ENCODE data around the gene ANKRD53.
"Not testable (repeated sequence)": the region's sequence is repeated elsewhere in the genome, so short reads cannot be mapped to it uniquely, and the experiment has no call there.

Gene ANKRD53

DNA sequence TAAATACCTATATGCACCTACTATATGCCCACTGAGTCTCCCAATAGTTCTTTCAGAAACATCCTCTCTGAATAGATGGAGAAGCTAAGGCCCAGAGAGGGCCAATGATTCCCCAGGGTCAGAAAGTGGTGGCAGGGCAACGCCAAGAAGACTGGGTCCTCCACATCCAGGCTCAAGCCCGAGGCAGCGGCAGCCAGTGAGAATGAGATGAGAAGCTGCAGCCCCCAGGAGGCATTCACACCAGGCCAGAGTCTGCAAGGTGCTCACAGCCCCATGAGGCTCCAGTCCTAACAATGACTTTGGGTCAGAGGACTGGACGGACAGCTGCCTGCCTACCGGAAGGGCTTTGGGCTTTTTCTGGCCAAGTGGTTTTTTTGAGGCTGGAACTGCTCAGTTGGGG, 12.7 kb downstream of the ANKRD53 start:
- DNase-seq (ENCODE audit: low spot score) = no peak

DNA sequence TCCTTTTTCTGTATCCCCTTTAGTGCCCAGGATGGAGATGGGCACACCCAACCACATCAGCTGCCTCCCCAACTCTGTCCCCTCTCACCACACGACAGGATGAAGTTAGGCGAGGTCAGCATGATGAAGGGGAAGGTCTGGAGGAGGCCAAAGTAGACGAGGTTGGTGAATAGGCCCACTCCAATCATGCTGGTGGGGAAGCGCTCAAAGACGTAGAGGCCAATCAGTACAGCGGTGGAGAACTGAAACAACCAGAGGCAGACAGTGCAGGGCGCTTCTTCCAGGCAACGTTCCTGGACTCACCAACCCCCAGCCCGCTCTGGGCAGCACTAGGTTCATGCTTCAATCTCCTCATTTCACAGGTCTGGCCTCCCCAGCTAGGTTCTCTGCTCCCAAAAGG, 13.3 kb downstream of the ANKRD53 start:
- DNase-seq (ENCODE audit: low spot score) = no peak

DNA sequence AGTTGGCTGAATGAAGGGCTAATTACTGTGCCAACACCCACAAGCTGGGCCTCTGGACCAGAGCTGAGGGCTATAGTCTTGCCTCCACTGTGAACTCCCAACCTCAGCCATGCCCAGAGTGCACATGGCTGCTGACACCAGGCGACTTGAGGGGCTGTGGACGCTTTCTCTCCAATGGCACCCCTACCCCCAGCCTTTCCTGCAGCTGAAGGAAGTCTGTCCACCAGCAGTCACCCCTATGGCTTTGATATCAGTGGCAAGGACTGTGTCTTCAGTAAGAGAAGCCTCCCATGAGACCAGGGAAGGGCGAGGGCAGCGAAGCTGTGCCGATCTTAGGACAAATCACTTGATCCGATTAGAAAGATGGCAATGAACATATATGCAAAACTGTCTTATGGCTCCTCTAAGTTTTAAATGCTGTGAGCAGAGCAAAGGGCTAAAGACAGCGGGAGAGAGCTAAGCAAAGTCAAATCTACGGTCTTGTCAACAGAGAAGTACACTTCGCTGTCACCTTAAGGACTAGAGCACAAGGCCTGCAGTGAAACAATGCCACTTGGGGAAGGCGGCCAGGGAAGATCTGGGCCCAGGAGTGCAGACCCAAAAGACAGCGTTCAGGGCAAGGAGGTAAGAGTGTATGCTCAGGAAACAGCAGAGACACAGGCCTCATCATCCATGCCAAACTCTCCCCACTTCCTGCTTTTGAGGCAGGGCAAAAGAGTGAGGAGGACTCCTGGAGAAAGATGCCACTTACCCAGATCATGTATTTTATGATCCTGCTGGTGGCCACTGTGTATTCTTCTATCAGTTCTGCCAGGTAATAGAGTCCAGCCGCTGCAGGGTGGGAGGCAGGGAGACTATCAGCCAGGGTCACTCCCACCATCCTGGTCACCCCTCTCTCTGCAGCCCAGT, 14.8 kb downstream of the ANKRD53 start:
- DNase-seq (ENCODE audit: low spot score) = no peak

DNA sequence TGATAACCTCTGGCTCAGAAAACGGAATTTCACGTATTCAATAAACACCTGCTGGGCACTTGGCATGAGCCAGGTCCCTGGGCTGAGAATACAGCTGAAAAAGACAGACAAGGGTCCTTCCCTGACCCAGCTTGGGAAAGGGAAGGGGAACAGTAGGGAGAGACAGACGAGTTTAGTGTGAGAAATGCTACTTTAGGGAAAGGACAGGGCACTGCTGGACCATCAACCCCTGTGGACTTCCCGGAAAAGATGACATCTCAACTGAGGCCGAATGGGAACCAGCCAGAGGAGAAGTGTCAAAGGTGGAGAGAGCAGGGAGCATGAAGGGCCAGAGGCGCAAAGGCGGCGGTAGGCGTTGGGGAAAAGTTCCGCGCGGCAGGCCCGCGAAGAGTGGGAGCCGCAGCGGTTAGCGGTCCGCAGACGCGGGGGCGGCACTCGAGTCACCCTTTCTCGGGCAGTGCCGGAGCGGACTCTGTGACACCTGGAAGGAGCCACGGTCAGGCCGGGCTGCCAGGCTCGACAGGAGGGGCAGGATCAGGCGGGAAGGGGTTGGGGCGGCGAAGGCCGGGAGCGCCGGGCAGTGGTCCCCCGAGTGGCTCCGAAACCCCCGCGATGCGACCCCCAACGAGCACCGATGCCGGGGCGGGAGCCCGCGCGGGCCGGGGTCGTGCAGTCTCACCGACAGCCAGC, 15.7 kb downstream of the ANKRD53 start:
- no peak for DNase-seq (ENCODE audit: low spot score)

DNA sequence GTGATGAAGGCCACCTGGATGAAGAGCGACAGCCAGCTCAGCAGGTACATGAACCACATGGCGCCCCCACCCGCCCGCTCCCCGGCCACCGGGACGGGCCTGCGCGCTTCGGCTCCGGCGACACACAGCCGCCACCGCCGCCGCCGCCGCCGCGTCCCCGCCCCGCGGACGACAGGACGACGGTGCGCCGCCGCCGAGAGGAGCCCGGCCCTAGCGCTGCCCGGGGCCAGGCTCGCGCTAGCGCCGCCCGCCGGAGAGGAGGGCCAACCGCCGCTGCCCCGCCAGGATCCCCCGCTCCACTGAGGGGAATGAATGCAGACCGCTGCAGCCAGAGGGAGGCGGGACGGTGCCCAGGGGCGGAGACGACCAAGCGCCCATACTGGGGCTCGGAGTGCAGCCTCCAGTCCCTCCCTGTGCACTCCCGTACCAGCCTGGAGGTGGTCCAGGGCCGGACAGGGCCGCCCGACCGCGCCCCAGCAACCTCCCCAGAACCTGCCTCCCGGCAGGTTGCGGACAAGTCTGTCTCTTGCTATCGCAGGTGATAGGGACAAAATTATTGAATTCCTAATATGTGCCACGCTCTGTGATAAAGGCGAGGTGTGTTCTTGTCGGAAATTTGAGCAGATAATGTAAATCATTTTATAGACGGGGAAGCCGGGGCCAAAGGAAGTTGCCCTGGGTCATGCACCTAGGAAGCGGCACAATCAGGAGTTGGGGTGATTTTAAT, 16.4 kb downstream of the ANKRD53 start, which contains the start of gene TEX261:
Gene TEX261, minus strand, starts transcription at position 175 of the 727 bp plus-strand sequence. Its CDS starts 116 bp downstream, at position 59.
- peak; percentile 91 for DNase-seq (ENCODE audit: low spot score)

DNA sequence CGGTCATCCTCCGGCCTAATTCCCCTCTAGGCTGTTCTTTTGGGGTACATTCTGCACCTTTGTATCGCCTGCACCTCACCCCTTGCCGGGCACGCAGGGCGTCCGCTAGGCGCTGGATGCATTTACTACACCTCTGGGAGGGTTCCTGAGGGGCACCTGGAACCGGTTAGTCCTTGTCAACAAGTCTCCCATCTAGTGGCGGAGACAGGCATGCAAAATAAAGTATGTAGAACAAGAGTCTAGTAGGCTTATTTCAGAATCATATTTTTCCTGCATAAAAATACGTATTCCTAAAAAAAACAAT, 16.9 kb downstream of the ANKRD53 start:
- DNase-seq (ENCODE audit: low spot score) = peak; percentile 66

DNA sequence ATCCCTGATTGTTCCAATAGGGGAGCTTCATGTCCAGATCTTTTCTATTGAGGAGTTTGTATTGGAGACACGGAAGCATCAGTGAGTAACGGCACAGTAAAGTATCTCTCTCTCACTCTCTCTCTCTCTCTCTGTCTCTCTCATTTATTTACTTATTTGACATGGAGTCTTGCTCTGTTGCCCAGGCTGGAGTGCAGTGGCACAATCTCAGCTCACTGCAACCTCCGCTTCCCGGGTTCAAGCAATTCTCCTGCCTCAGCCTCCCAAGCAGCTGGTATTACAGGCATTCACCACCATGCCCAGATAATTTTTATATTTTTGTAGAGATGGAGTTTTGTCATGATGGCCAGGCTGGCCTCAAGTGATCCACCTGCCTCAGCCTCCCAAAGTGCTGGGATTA, 20.5 kb downstream of the ANKRD53 start:
- not testable (repeated sequence) for DNase-seq (ENCODE audit: low spot score)

DNA sequence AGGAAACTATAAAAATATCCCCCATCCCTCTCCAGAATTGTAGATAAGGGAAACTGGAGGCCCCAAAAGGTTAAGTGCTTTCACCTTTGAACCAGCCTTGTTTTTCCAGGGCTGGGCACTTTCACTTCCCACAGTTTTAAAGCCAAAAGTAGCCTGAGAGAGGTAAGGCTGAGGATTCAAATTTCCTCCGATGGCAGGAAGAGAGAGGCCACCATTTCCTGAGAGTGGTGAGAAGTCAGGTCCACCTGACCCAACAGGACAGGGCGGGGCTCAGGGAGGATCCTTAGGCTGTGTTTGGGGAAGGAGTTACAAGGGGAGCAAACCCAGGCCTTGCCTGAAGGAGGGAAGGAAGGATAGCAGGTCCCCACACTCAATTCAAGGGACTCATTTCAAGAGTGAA, 20.9 kb downstream of the ANKRD53 start:
- DNase-seq (ENCODE audit: low spot score) = no peak

DNA sequence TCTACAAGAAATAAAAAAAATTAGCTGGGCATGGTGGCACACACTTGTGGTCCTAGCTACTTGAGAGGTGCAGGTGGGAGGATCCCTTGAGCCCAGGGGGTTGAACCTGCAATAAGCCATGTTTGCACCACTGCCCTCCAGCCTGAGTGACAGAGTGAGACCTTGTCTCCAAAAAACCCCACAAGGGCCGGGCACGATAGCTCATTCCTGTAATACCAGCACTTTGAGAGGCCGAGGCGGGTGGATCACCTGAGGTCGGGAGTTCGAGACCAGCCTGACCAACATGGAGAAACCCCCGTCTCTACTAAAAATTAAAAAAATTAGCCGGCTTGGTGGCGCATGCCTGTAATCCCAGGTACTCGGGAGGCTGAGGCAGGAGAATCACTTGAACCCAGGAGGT, 21.5 kb downstream of the ANKRD53 start:
- not testable (repeated sequence) for DNase-seq (ENCODE audit: low spot score)

DNA sequence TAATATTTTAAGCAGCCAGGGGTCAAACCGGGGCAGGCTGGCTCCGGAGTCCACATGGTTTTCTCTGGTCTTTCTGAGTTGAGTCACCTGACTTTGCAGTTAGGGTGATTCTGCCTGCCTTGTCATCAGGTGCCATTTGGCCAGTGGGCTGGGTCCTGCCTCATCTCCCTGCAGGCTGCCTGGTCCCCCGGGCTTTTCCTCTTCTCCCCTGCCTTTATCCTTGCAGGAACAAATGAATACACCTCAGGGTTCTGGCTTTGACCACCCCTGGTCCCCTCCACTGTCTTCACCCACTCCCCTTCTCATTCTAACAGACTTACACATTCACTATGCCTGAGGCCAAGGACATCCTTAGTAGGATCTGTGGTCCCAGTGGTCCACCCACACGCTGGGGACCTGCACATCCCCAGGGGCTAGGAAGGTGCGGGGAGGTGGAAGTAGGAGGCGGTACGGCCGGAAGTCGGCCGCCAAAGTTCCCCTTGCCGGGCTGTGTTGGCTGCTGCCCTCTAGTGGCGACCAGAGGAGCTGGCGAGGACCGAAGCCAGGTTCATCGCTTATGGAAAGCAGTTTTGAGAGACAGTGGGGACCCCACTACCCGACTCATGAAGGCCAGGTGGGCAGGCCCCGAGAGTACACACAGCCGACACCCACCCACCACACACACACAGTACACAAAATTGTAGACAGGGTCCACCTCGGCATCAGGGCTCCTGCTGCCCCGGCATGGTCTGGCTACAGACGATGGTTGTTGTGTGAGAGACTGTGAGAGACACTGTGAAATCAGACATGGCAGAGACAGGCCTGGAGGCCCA, 22.6 kb downstream of the ANKRD53 start:
- peak; percentile 76 for DNase-seq (ENCODE audit: low spot score)

DNA sequence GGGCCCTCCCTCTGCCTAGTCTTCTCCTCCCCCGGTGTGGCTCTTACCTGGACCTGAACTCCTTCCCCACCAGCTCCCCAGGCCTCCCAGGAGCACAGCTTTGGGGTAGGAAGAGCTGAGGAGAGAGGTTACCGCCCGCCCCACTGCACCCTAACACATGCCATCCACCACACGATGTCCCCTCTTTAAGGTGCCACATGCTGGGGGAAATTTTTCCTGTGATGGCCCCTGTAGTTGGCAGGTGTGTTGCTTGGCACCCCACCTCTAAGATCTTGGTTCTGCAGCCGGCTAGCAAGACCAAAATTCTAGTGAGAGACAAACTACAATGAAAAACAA, 23.1 kb downstream of the ANKRD53 start:
- DNase-seq (ENCODE audit: low spot score) = no peak

DNA sequence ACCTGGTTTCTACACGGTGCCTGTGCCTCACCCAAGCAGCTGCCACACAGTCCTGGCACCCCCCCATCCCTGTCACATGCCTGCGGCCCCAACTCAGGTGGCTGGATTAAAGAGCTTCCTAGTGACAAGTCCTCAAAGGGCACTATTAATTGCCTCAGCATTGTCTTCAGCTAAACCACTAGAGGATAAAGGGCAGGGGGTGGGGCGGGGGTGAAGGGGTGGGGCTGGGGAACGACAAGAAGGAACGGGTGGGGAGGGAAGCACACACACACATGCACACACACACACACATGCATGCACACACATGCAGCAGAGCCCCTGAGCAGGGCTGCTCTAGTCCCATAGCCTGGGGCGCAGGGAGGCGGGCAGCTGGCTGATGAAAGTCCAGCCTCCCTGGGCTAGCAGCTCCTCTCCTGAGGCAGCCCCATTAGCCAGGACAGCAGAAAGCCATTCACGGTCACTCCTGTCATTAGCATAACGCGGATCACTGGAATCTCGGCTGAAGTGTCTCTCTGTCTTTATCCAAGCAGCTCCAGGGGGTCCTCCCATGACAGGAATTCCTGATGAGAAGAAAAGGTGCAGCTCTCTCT, 23.6 kb downstream of the ANKRD53 start:
- no peak for DNase-seq (ENCODE audit: low spot score)

DNA sequence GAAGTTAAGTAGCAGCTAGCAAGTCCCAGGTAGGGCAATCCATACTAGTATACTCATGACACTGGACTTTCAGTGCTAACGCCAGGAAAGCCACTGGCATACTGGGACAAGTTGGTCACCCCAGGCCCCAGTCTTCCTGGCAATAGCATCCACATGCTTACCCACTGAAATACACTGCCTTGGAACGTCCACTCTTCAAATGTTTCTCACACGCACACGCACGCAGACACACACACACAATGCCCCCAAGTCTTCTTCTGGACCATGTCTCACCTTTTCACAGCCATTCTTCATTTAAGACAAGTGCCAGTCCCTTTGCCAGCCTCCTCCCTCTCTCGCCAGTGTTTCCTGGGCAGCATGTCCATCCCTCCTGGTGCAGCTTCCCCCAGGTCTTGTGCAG, 25.0 kb downstream of the ANKRD53 start:
- DNase-seq (ENCODE audit: low spot score) = no peak

DNA sequence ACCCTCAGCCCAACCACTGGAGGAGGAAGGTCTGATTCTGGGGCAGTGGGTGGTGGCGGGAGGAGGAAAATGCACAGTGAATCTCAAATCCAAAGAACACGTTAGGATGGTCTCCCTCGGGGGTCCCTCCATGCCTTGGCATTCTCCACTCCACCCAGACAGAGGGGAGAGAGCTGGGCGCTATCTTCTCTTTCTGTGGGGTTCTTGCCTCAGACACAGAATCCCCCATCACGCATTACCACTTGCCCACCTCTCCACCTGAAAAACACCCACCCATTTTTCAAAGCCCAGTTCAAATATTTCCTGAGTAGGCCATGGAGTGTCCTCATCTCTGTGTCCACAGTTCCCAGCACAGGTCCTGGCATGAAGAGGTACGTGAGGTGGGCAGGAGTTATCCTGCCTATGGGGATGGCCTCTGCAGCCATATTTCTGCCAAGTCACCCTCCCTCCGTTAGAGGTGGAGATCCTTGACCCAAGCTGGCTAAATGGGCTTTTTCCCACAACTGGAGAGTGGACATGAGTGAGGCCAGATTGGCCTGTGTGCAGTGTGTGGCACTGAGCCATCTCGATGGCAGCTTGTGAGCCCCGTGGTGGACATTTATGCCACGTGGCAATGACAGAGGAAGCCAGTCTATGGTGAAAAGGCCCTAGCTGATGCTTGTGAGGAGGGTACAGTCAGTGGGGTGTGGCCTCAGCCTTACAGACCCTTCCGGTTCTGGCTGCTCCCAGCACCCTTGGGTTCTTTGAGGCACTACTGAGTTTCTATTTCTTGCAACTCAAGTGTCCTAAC, 25.7 kb downstream of the ANKRD53 start:
- DNase-seq (ENCODE audit: low spot score) = no peak

DNA sequence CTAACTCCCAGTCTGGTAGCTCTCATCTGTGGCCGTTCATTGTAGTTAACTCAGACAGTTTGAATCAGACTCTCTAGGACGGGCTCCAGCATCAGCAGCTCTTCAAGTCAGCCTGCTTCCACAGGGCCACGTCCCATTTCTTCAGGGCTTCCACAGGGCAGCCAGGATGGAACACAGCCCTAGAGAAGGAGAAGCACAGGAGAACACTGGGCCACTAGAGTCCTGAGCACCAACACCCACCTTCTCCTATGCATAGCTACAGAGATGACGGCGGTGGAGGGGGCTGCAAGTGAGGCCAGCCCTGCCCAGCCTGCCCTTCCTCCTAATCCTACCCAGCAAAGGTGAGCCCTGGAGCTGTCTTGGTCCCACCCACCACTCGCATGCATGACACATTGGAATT, 26.4 kb downstream of the ANKRD53 start:
- no peak for DNase-seq (ENCODE audit: low spot score)

DNA sequence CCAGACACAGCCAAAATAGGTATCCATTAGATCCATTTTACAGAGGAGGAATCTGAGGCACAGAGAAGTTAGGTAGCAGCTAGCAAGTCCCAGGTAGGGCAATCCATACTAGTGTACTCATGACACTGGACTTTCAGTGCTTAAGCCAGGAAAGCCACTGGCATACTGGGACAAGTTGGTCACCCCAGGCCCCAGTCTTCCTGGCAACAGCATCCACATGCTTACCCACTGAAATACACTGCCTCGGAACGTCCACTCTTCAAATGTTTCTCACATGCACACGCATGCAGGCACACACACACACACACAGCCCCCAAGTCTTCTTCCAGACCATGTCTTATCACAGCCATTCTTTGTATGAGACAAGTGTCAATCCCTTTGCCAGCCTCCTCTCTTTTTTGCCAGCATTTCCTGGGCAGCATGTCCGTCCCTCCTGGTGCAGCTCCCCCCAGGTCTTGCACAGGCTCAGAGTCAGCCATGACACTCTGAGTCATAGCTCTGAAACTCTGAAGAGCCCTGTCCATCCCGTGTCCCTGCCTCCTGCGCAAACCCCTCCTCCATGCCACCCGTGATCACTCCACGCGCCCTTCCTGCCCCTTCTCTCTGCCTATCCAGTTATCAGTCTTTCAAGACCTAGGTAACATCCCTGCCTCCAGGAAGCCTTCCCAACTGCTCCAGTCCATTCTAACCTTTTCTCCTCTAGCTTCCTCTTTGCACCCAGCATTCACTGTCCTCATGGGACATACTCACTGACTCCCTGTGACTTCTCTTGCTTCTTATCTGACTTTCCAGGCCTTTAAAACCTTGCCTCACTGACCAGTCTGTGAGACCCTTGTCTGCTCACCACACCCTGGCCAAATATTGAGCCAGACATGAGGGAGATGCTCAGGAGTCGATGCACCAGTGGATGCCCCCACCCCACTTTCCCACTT, 27.1 kb downstream of the ANKRD53 start:
- DNase-seq (ENCODE audit: low spot score) = no peak

DNA sequence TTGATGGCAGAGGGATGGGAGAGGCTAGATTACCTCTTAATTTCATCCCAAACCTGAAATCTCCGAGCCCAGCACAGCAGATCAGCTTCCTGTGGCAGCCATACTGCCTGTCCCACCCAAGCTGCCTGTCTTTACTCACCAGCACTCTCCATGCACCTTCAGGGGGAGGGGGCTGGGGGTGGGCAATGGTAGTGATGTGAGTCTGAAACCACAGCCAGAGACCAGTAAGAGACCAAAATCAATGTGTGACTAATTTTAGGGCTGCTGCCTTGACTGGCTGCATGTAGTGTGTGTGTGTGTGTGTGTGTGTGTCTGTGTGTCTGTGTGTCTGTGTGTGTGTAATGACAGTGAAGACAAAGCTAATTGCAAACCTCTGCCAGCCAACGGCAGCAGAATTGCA, 27.9 kb downstream of the ANKRD53 start:
- DNase-seq (ENCODE audit: low spot score) = no peak

DNA sequence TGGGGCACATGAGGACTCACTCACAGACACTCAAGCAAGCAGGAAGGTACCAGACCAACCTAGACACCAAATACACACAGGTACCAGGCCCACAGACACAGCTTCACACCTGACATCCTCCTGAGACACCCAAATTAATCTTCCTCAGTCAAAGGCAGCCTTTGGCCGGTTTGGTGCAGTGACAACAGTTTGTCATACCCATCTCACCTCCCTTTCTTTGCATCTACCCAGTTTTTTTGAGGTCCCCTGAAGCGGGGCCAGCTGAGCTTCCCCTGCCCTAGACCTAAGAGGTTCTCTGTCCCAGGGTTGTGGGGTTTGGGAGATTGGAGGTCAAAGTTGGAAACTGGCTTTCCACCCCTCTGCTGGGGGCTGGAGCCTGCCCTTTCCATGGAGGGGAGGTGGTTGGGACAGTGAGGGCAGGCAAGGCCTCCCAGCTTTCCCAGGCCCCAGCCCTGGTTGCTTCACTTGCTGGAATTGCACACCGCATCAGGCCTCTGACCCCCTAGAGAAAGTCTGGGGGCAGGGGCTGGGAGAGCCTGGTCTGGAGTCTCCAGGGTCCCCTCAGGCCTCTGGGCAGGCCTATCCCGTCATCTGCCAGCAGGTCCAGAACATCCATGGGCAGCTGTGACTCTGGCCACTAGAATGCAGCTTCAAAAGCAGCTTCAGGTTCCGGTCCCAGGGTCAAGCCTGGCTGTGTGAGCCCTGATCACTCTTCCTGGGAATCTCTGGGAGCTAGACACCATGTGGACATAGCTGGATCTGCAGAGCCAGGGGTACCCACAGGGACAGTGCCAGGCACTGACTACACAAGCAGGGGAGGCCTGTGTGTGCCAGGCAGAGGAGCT, 28.7 kb downstream of the ANKRD53 start:
- no peak for DNase-seq (ENCODE audit: low spot score)

DNA sequence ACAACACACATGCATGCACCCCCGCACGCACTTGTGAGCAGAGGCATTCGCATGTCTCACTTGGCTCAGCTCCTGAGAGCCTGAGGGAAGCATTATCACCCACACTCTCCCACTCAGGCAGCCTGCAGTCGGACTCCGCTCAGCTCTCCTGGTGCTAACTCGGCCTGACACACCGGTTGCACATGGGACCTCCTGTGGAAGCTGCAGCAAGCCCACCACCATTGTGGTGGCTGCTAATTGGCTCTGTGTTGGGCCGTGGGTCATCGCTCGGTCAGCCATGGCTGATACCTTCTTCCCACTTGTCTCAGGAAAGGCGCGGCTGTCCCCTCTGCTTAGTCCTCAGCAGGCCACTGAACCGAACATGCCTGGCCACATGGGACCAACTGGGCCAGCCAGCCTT, 29.9 kb downstream of the ANKRD53 start:
- no peak for DNase-seq (ENCODE audit: low spot score)
